Prostate gland (tissue), 2 donors: ENCODE data around the gene PPM1K.

Experiments
- POLR2A ChIP-seq: fragments of 450-650 bp; IDR thresholded peaks from one replicate; pipeline ENCODE4 v1.6.1; 2016; ENCODE audit warnings: antibody characterized with exemption, mild to moderate bottlenecking
- POLR2AphosphoS5 ChIP-seq: sonication (generic); formaldehyde crosslinking; IDR thresholded peaks from one replicate; pipeline ENCODE4 v1.6.1; 2017; ENCODE audit warnings: antibody characterized with exemption
- TF ChIP-seq, protein P1 (sequence below), 4 experiments: fragments of 200-600 bp in 2 of 4; fragments of 450-650 bp in 2 of 4; sonication (generic) in 2 of 4; IDR thresholded peaks; 1 replicate in 3 of 4; 2 replicates in 1 of 4; pipeline ENCODE4 v1.5.1; 2016 to 2019; ENCODE audit warnings: antibody characterized with exemption in 4 of 4, mild to moderate bottlenecking in 2 of 4, moderate library complexity in 2 of 4

DNA sequence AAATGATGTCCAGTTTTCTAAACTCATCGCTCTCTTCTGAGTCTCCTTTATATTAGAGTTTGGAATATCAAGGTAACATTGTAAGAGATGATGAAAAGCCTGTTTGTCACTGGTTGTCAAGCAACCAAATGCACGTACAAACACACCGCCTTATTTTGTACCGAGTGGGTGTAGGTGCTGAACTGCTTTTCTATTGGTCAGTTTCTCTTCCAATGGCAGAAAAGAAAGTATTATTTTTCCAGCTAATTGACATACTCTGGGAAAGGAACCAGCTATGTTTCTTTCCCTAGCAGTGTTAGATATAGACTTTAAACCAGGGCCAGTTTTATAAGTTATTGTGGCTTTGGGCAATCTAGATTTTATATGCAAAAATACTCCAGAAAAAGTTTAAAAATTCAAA, 6.6 kb upstream of the PPM1K start:
- TF ChIP-seq POLR2A (no peak), POLR2AphosphoS5 (peak; percentile 81)
- TF ChIP-seq, protein P1, sequence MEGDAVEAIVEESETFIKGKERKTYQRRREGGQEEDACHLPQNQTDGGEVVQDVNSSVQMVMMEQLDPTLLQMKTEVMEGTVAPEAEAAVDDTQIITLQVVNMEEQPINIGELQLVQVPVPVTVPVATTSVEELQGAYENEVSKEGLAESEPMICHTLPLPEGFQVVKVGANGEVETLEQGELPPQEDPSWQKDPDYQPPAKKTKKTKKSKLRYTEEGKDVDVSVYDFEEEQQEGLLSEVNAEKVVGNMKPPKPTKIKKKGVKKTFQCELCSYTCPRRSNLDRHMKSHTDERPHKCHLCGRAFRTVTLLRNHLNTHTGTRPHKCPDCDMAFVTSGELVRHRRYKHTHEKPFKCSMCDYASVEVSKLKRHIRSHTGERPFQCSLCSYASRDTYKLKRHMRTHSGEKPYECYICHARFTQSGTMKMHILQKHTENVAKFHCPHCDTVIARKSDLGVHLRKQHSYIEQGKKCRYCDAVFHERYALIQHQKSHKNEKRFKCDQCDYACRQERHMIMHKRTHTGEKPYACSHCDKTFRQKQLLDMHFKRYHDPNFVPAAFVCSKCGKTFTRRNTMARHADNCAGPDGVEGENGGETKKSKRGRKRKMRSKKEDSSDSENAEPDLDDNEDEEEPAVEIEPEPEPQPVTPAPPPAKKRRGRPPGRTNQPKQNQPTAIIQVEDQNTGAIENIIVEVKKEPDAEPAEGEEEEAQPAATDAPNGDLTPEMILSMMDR (IDR thresholded peaks at IDR 0.05): no peak
